B cell (primary cell): ENCODE data around the gene ATP1B4. TPM values are rescaled to one million over a fixed set of nuclear protein-coding genes. Genes with fewer than 3 reads are reported as not detected.

ENCODE experiments used
- ATAC-seq: fragments of 200-7000 bp; cut with Tn5 transposase; one replicate; pipeline ENCODE4 v1.10.0; 2021; ENCODE audit warnings: low read depth, mild to moderate bottlenecking, moderate number of reproducible peaks, moderate library complexity
- CTCF ChIA-PET: fragments of 350-600 bp; sonication (Branson Sonifier 250); formaldehyde crosslinking; loops from one replicate; lab custom pipeline; 2021; ENCODE audit warnings: antibody characterized with exemption, inconsistent platforms; lab: Charles Lee
- POLR2A ChIA-PET: fragments of 350-600 bp; sonication (Branson Sonifier 250); formaldehyde crosslinking; loops from one replicate; lab custom pipeline; 2021; ENCODE audit warnings: antibody characterized with exemption; lab: Charles Lee
- DNase-seq: peaks from one replicate; pipeline ENCODE4 v3.0.0; 2013
- H2AFZ ChIP-seq: 2 replicates; pipeline ENCODE4 v1.6.1; 2012; ENCODE audit warnings: mild to moderate bottlenecking, low read depth, low read length; ENCODE audit not compliant: insufficient read depth, poor library complexity, severe bottlenecking
- H3K27ac ChIP-seq, 2 donors: 1 replicate in 1 of 2; 2 replicates in 1 of 2; pipeline ENCODE4 v1.5.1; 2012 to 2013; ENCODE audit warnings: low read length in 2 of 2, mild to moderate bottlenecking in 2 of 2, moderate library complexity in 1 of 2
- H3K27me3 ChIP-seq, 4 experiments: fragments of 200-600 bp in 1 of 4; sonication (generic) in 1 of 4; replicated peaks in 1 of 4; 1 replicate in 2 of 4; 2 replicates in 2 of 4; pipeline versions ENCODE4 v1.6.1 to v1.7.0; 2013 to 2016; ENCODE audit warnings: low read length in 3 of 4, mild to moderate bottlenecking in 2 of 4, mixed read lengths in 1 of 4, moderate library complexity in 1 of 4; ENCODE audit not compliant: insufficient read depth in 4 of 4, control insufficient read depth in 3 of 4; ENCODE audit errors: control extremely low read depth in 1 of 4
- H3K36me3 ChIP-seq, 2 experiments: replicated peaks in 1 of 2; 1 replicate in 1 of 2; 2 replicates in 1 of 2; pipeline versions ENCODE4 v1.6.1 to v1.7.1; 2013; ENCODE audit warnings: low read length in 1 of 2; ENCODE audit not compliant: insufficient read depth in 2 of 2, control insufficient read depth in 1 of 2; ENCODE audit errors: control extremely low read depth in 1 of 2, extremely low read depth in 1 of 2
- H3K4me1 ChIP-seq, 2 donors: fragments of 200-600 bp in 1 of 2; sonication (generic) in 1 of 2; 1 replicate in 1 of 2; 2 replicates in 1 of 2; pipeline versions ENCODE4 v1.5.1 to v1.6.1; 2013 to 2017; ENCODE audit warnings: low read length in 2 of 2; ENCODE audit not compliant: control insufficient read depth in 2 of 2, insufficient read depth in 2 of 2
- H3K4me2 ChIP-seq: replicated peaks from 2 replicates; pipeline ENCODE3; 2012; ENCODE audit warnings: mild to moderate bottlenecking, low read depth, low read length; ENCODE audit not compliant: poor library complexity, severe bottlenecking
- H3K4me3 ChIP-seq, 5 experiments: fragments of 200-600 bp in 1 of 5; sonication (generic) in 1 of 5; 1 replicate in 3 of 5; 2 replicates in 2 of 5; pipeline versions ENCODE4 v1.5.1 to v1.7.0; 2011 to 2016; ENCODE audit warnings: low read length in 4 of 5, mild to moderate bottlenecking in 4 of 5, low read depth in 2 of 5, control low read depth in 1 of 5, moderate library complexity in 1 of 5; ENCODE audit not compliant: insufficient read depth in 1 of 5; ENCODE audit errors: control extremely low read depth in 1 of 5, extremely low read depth in 1 of 5
- H3K79me2 ChIP-seq: fragments of 200-600 bp; sonication (generic); one replicate; pipeline ENCODE4 v1.6.0; 2016; ENCODE audit warnings: low read length; ENCODE audit not compliant: control insufficient read depth, insufficient read depth
- H3K9ac ChIP-seq: fragments of 200-600 bp; sonication (generic); 2 replicates; pipeline ENCODE4 v1.6.1; 2017; ENCODE audit warnings: mild to moderate bottlenecking, low read length, moderate library complexity
- H3K9me3 ChIP-seq, 3 donors: one replicate each; pipeline versions ENCODE4 v1.6.1 to v1.7.1; 2013; ENCODE audit warnings: low read length in 2 of 3; ENCODE audit not compliant: control insufficient read depth in 2 of 3, insufficient read depth in 1 of 3; ENCODE audit errors: control extremely low read depth in 1 of 3
- H4K20me1 ChIP-seq: 2 replicates; pipeline ENCODE4 v1.6.0; 2012; ENCODE audit warnings: mild to moderate bottlenecking, low read length; ENCODE audit not compliant: insufficient read depth, control insufficient read depth, poor library complexity, severe bottlenecking
- H3K27ac Mint-ChIP-seq: one replicate; pipeline ENCODE4 v1.8.0; 2021; ENCODE audit warnings: mixed read lengths
- H3K27me3 Mint-ChIP-seq: one replicate; pipeline ENCODE4 v1.8.0; 2021; ENCODE audit warnings: mixed read lengths
- H3K4me1 Mint-ChIP-seq: one replicate; pipeline ENCODE4 v1.8.0; 2021; ENCODE audit warnings: mixed read lengths
- H3K4me3 Mint-ChIP-seq: one replicate; pipeline ENCODE4 v1.8.0; 2021; ENCODE audit warnings: mixed read lengths
- H3K9me3 Mint-ChIP-seq: one replicate; pipeline ENCODE4 v1.8.0; 2022; ENCODE audit warnings: mixed read lengths; ENCODE audit not compliant: insufficient read depth
- EZH2 ChIP-seq: IDR thresholded peaks from 2 replicates; pipeline ENCODE4 v1.6.1; 2012; ENCODE audit warnings: borderline replicate concordance, low read depth, mild to moderate bottlenecking, moderate library complexity, low read length; ENCODE audit not compliant: insufficient read depth, poor library complexity, severe bottlenecking
- WGBS: methylation state at CpG from one replicate; pipeline ENCODE4 v1.1.5; 2013; ENCODE audit warnings: missing lambda C conversion rate; ENCODE audit not compliant: insufficient coverage; 5-methylcytosine and 5-hydroxymethylcytosine counted together
- intact Hi-C: fragments of 100-400 bp; cut with micrococcal nuclease; formaldehyde crosslinking; loops from one replicate; pipeline ENCODE4 v1.10.0; 2022
- polyA plus RNA-seq: library from polyadenylated mRNA; depleted of rRNA; stranded (reverse); fragments of >200 nt; gene quantifications from 2 replicates; pipeline ENCODE4 v1.2.3, GENCODE V29; 2012
- total RNA-seq, 2 donors: library from RNA; stranded (reverse); fragments of 120-200 nt in 1 of 2; gene quantifications; 1 replicate in 1 of 2; 2 replicates in 1 of 2; pipeline versions ENCODE4 v1.2.3 to v1.2.4, GENCODE V29; 2013 to 2022
- TF ChIP-seq, protein P1 (sequence below): fragments of 200-600 bp; IDR thresholded peaks from one replicate; pipeline ENCODE4 v1.8.0; 2022; ENCODE audit warnings: antibody characterized with exemption, mild to moderate bottlenecking

The ATP1B4 gene
- total and polyA plus RNA-seq, 2 donors (not counting 1 experiment from before 2014, with no cell fraction given) = not detected

DNA sequence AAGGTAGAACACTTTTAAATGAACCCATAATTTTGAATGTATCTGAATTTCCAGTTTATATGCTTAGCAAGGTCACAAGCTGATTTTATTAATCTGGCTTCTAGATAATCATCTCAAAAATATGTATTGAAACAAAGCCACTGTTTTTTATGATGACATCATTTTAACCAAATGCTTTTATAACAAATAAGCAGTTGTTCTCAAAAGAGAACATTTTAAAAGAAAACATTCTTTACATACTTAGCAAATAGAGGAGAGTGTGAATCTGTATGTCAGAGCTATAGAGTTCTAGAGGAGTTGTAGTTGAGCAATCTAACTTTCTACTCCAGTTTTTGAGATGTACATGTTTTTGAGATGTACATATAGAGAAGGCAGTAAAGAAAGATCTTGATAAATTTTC lies 64.7 kb downstream of the ATP1B4 start:
- Histone ChIP-seq H3K4me1 (peaks cover 0 to 8% of the 10 kb centered on the region in 2 donors), H3K27me3 (no peaks in the 10 kb centered on the region), H4K20me1 (no peaks in the 10 kb centered on the region), H3K27ac (no peak overlapping the region), H3K4me3 (no peak overlapping the region), H2AFZ (no peak overlapping the region), H3K36me3 (no peaks in the 10 kb centered on the region), H3K79me2 (no peaks in the 10 kb centered on the region), H3K4me2 (no peak overlapping the region), H3K9me3 (no peaks in the 10 kb centered on the region), H3K9ac (no peak overlapping the region)
- CTCF ChIA-PET = interaction anchor here (1.0 to 2.6 kb wide), 2 partner anchors 8 to 23 kb away, joined by 3 to 6 read pairs; no protein-coding TSS in a partner anchor
- intact Hi-C loops = no loop called here
- DNase-seq = no peak
- Mint-ChIP-seq H3K27me3 (no peaks in the 10 kb centered on the region), H3K4me3 (no peak overlapping the region), H3K9me3 (no peaks in the 10 kb centered on the region), H3K27ac (no peak overlapping the region), H3K4me1 (peaks cover 20% of the 10 kb centered on the region)
- TF ChIP-seq, protein P1, sequence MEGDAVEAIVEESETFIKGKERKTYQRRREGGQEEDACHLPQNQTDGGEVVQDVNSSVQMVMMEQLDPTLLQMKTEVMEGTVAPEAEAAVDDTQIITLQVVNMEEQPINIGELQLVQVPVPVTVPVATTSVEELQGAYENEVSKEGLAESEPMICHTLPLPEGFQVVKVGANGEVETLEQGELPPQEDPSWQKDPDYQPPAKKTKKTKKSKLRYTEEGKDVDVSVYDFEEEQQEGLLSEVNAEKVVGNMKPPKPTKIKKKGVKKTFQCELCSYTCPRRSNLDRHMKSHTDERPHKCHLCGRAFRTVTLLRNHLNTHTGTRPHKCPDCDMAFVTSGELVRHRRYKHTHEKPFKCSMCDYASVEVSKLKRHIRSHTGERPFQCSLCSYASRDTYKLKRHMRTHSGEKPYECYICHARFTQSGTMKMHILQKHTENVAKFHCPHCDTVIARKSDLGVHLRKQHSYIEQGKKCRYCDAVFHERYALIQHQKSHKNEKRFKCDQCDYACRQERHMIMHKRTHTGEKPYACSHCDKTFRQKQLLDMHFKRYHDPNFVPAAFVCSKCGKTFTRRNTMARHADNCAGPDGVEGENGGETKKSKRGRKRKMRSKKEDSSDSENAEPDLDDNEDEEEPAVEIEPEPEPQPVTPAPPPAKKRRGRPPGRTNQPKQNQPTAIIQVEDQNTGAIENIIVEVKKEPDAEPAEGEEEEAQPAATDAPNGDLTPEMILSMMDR = no peak
- TF ChIP-seq EZH2 = no peak
- ATAC-seq = no peak
- POLR2A ChIA-PET = no interaction called here

DNA sequence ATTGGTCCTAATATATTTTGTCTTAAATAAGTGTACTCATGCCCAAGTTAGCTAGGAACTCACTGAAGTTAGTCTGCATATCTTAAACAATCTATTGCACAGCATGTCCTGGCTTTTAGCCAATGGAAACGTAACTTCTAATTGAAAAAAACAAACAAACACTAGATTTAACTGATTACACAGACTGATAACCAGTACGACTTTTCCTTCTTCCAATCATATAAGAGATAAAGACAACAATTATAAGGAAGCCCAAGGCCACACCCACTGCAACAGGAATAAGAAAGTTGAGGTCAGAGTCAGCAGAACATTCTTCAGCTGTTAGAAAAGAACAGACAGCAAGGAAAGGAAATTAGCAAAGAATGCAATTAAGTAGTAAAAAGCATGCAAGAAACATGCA lies 66.4 kb downstream of the ATP1B4 start:
- intact Hi-C loops = no loop called here
- no peak overlapping the region for H3K27ac Mint-ChIP-seq
- CTCF ChIA-PET = interaction anchor here (2.6 kb wide), 1 partner anchor 22 kb away, joined by 6 read pairs; no protein-coding TSS in a partner anchor
- POLR2A ChIA-PET = no interaction called here
- Histone ChIP-seq H3K9me3 (no peaks in the 10 kb centered on the region), H3K4me3 (no peak overlapping the region), H2AFZ (no peak overlapping the region), H3K27me3 (no peaks in the 10 kb centered on the region), H3K79me2 (no peaks in the 10 kb centered on the region), H3K4me2 (no peak overlapping the region), H3K27ac (no peak overlapping the region), H3K4me1 (peaks cover 0 to 8% of the 10 kb centered on the region in 2 donors), H4K20me1 (no peaks in the 10 kb centered on the region), H3K36me3 (no peaks in the 10 kb centered on the region), H3K9ac (no peak overlapping the region)
- DNase-seq = no peak
- H3K4me1 Mint-ChIP-seq = peaks cover 30% of the 10 kb centered on the region
- no peaks in the 10 kb centered on the region for H3K9me3 Mint-ChIP-seq
- ATAC-seq = no peak
- WGBS = no CpG with 5 or more reads among the region's 2 CpGs
- no peaks in the 10 kb centered on the region for H3K27me3 Mint-ChIP-seq
- H3K4me3 Mint-ChIP-seq = no peak overlapping the region
- TF ChIP-seq, protein P1 = no peak
- TF ChIP-seq EZH2 = no peak
